ENCODE data around the gene TARS3.

The TARS3 gene

GRCh38 chr15:101639667-101640066, 84.6 kb downstream of the TARS3 start:
- Histone ChIP-seq H3K27me3 (ENCODE audit: control insufficient read depth, insufficient read depth, low read length) (no peaks in the 10 kb centered on the region), H3K4me1 (no peaks in the 10 kb centered on the region), H3K79me2 (no peaks in the 10 kb centered on the region), H3K36me3 (ENCODE audit: control insufficient read depth, insufficient read depth, low read length) (no peaks in the 10 kb centered on the region), H3K9ac (no peak overlapping the region), H3K4me3 (ENCODE audit: low read depth, low read length) (no peak overlapping the region), H3K9me3 (ENCODE audit: control insufficient read depth, low read length) (no peaks in the 10 kb centered on the region), H3K27ac (no peak overlapping the region), H3K4me2 (ENCODE audit: low read length) (no peak overlapping the region), H2AFZ (no peak overlapping the region)
- TF ChIP-seq CTCF (IDR thresholded peaks at IDR 0.05) = no peak

GRCh38 chr15:101637919-101638318, 86.4 kb downstream of the TARS3 start:
- Histone ChIP-seq H2AFZ (no peak overlapping the region), H3K4me1 (no peaks in the 10 kb centered on the region), H3K4me3 (ENCODE audit: low read depth, low read length) (no peak overlapping the region), H3K4me2 (ENCODE audit: low read length) (no peak overlapping the region), H3K27ac (no peak overlapping the region), H3K27me3 (ENCODE audit: control insufficient read depth, insufficient read depth, low read length) (no peaks in the 10 kb centered on the region), H3K36me3 (ENCODE audit: control insufficient read depth, insufficient read depth, low read length) (no peaks in the 10 kb centered on the region), H3K9ac (no peak overlapping the region), H3K9me3 (ENCODE audit: control insufficient read depth, low read length) (no peaks in the 10 kb centered on the region), H3K79me2 (no peaks in the 10 kb centered on the region)
- TF ChIP-seq CTCF (IDR thresholded peaks at IDR 0.05) = no peak

GRCh38 chr15:101637516-101637915, 86.8 kb downstream of the TARS3 start:
- H3K79me2 ChIP-seq = no peaks in the 10 kb centered on the region
- H3K9me3 ChIP-seq (ENCODE audit: control insufficient read depth, low read length) = no peaks in the 10 kb centered on the region
- no peak for TF ChIP-seq CTCF (IDR thresholded peaks at IDR 0.05)
- no peaks in the 10 kb centered on the region for H3K27me3 ChIP-seq (ENCODE audit: control insufficient read depth, insufficient read depth, low read length)
- H3K27ac ChIP-seq = no peak overlapping the region
- no peak overlapping the region for H3K4me3 ChIP-seq (ENCODE audit: low read depth, low read length)
- no peaks in the 10 kb centered on the region for H3K36me3 ChIP-seq (ENCODE audit: control insufficient read depth, insufficient read depth, low read length)
- H3K4me1 ChIP-seq = no peaks in the 10 kb centered on the region
- H3K4me2 ChIP-seq (ENCODE audit: low read length) = no peak overlapping the region
- H2AFZ ChIP-seq = no peak overlapping the region
- no peak overlapping the region for H3K9ac ChIP-seq

- Histone ChIP-seq H3K36me3 (ENCODE audit: control insufficient read depth, insufficient read depth, low read length) (no peaks in the 10 kb centered on the region), H3K9ac (no peak overlapping the region), H3K27me3 (ENCODE audit: control insufficient read depth, insufficient read depth, low read length) (no peaks in the 10 kb centered on the region), H3K9me3 (ENCODE audit: control insufficient read depth, low read length) (no peaks in the 10 kb centered on the region), H3K27ac (no peak overlapping the region), H3K4me1 (no peaks in the 10 kb centered on the region), H2AFZ (no peak overlapping the region), H3K4me3 (ENCODE audit: low read depth, low read length) (no peak overlapping the region), H3K4me2 (ENCODE audit: low read length) (no peak overlapping the region), H3K79me2 (no peaks in the 10 kb centered on the region)
- no peak for TF ChIP-seq CTCF (IDR thresholded peaks at IDR 0.05)
Measured at GRCh38 chr15:101637038-101637437, 87.2 kb downstream of the TARS3 start.

- H3K4me3 ChIP-seq (ENCODE audit: low read depth, low read length) = no peak overlapping the region
- no peak for TF ChIP-seq CTCF (IDR thresholded peaks at IDR 0.05)
- no peaks in the 10 kb centered on the region for H3K27me3 ChIP-seq (ENCODE audit: control insufficient read depth, insufficient read depth, low read length)
- no peak overlapping the region for H2AFZ ChIP-seq
- no peaks in the 10 kb centered on the region for H3K4me1 ChIP-seq
- H3K27ac ChIP-seq = no peak overlapping the region
- H3K36me3 ChIP-seq (ENCODE audit: control insufficient read depth, insufficient read depth, low read length) = no peaks in the 10 kb centered on the region
- no peaks in the 10 kb centered on the region for H3K79me2 ChIP-seq
- no peaks in the 10 kb centered on the region for H3K9me3 ChIP-seq (ENCODE audit: control insufficient read depth, low read length)
- no peak overlapping the region for H3K4me2 ChIP-seq (ENCODE audit: low read length)
- no peak overlapping the region for H3K9ac ChIP-seq
Measured at GRCh38 chr15:101635944-101636727, 88.1 kb downstream of the TARS3 start.

All from parathyroid adenoma (tissue), 2 donors.